ENCODE data around the gene DOK6. TPM values are rescaled to one million over a fixed set of nuclear protein-coding genes. Genes with fewer than 3 reads are reported as not detected.

DOK6 gene
- total and polyA plus RNA-seq, 2 donors (not counting 3 experiments of a cell fraction or from before 2014, with no cell fraction given), result under 0.01 TPM; not detected in 1

DNA sequence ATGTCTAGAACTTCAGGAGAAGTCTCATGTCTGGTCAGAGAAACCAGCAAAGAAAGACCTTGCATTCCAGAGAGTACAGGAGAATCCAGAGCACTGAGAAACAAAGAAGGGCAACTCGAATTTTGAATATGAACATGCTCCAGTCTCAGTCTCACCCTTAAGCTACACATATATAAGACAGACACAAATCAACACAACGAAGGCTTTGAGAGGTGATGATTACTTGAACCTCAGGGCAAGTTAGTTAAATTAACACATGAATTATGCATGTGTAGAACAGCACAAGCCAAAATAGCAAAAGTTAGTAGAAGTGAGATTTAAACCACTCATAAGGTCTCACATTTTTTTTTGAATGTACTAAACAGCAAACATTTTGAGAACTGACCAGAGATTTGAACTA is 29.0 kb upstream of the DOK6 start:
- ChIA-PET POLR2A (no interaction called here), CTCF (no interaction called here)
- Histone ChIP-seq H3K79me2 (ENCODE audit: control insufficient read depth, insufficient read depth, low read length) (no peaks in the 10 kb centered on the region), H3K9ac (replicated peaks; ENCODE audit: extremely low read depth, insufficient read depth, low read length) (no peak overlapping the region), H3K4me3 (replicated peaks in 1 of 3; ENCODE audit: insufficient read depth in 1 of 3, low read depth in 1 of 3, low read length in 3 of 3) (no peak overlapping the region), H3K27ac (ENCODE audit: insufficient read depth, low read depth, low read length) (no peak overlapping the region), H3K27me3 (ENCODE audit: control insufficient read depth in 2 of 2, insufficient read depth in 2 of 2, low read length in 2 of 2) (no peaks in the 10 kb centered on the region), H3K9me3 (replicated peaks; ENCODE audit: control insufficient read depth, insufficient read depth, low read length) (no peaks in the 10 kb centered on the region), H3K9me1 (replicated peaks; ENCODE audit: control insufficient read depth, extremely low read depth, insufficient read depth, low read length) (no peaks in the 10 kb centered on the region), H3K4me2 (ENCODE audit: insufficient read depth, low read length) (no peak overlapping the region), H3K36me3 (ENCODE audit: control insufficient read depth in 2 of 2, extremely low read depth in 1 of 2, insufficient read depth in 2 of 2, low read length in 2 of 2) (no peaks in the 10 kb centered on the region), H2AFZ (ENCODE audit: low read depth, low read length) (no peak overlapping the region), H4K20me1 (replicated peaks; ENCODE audit: control insufficient read depth, extremely low read depth, insufficient read depth, low read length) (no peaks in the 10 kb centered on the region), H3K4me1 (ENCODE audit: control insufficient read depth, extremely low read depth, insufficient read depth, low read length) (no peaks in the 10 kb centered on the region)
- BruUV-seq (replicated peaks), result no TSS peak
- dilution Hi-C loops (cut with MboI; ENCODE audit: extremely low pct_ligation_motif_present, low sequenced_read_pairs), result no loop called here
- no peak for FAIRE-seq
- TF ChIP-seq EZH2 (IDR thresholded peaks at IDR 0.05; ENCODE audit: borderline replicate concordance, low read depth, low read length, severe bottlenecking), result no peak
- no peak for DNase-seq (ENCODE audit: low read depth, low spot score)
- intact Hi-C loops (cut with micrococcal nuclease), result no loop called here

GRCh38 chr18:69380324-69380723 is 20.4 kb upstream of the DOK6 start:
- dilution Hi-C loops (cut with MboI; ENCODE audit: extremely low pct_ligation_motif_present, low sequenced_read_pairs) (no loop called here), intact Hi-C loops (cut with micrococcal nuclease) (no loop called here)
- ChIA-PET CTCF (no interaction called here), POLR2A (no interaction called here)
- Histone ChIP-seq H3K27me3 (ENCODE audit: control insufficient read depth in 2 of 2, insufficient read depth in 2 of 2, low read length in 2 of 2) (no peaks in the 10 kb centered on the region), H3K27ac (ENCODE audit: insufficient read depth, low read depth, low read length) (no peak overlapping the region), H3K4me2 (ENCODE audit: insufficient read depth, low read length) (no peak overlapping the region), H3K9me3 (replicated peaks; ENCODE audit: control insufficient read depth, insufficient read depth, low read length) (no peaks in the 10 kb centered on the region), H4K20me1 (replicated peaks; ENCODE audit: control insufficient read depth, extremely low read depth, insufficient read depth, low read length) (no peaks in the 10 kb centered on the region), H3K9me1 (replicated peaks; ENCODE audit: control insufficient read depth, extremely low read depth, insufficient read depth, low read length) (no peaks in the 10 kb centered on the region), H3K36me3 (ENCODE audit: control insufficient read depth in 2 of 2, extremely low read depth in 1 of 2, insufficient read depth in 2 of 2, low read length in 2 of 2) (no peaks in the 10 kb centered on the region), H3K9ac (replicated peaks; ENCODE audit: extremely low read depth, insufficient read depth, low read length) (no peak overlapping the region), H2AFZ (ENCODE audit: low read depth, low read length) (no peak overlapping the region), H3K4me3 (replicated peaks in 1 of 3; ENCODE audit: insufficient read depth in 1 of 3, low read depth in 1 of 3, low read length in 3 of 3) (no peak overlapping the region), H3K79me2 (ENCODE audit: control insufficient read depth, insufficient read depth, low read length) (no peaks in the 10 kb centered on the region), H3K4me1 (ENCODE audit: control insufficient read depth, extremely low read depth, insufficient read depth, low read length) (no peaks in the 10 kb centered on the region)
- DNase-seq (ENCODE audit: low read depth, low spot score) (no peak), FAIRE-seq (no peak)
- no TSS peak for BruUV-seq (replicated peaks)
- TF ChIP-seq, protein P1, sequence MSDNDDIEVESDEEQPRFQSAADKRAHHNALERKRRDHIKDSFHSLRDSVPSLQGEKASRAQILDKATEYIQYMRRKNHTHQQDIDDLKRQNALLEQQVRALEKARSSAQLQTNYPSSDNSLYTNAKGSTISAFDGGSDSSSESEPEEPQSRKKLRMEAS (IDR thresholded peaks at IDR 0.05; ENCODE audit: insufficient read depth, insufficient read length), result no peak
- TF ChIP-seq FOS (IDR thresholded peaks at IDR 0.05; ENCODE audit: borderline replicate concordance, insufficient read depth, low read length), result no peak
- no peak for TF ChIP-seq JUN (IDR thresholded peaks at IDR 0.05; ENCODE audit: borderline replicate concordance, insufficient read depth, insufficient read length, low read depth)
- TF ChIP-seq MYC (IDR thresholded peaks at IDR 0.05; ENCODE audit: low read depth, low read length), result no peak

Measured in endothelial cell of umbilical vein (primary cell).